Endodermal cell (in vitro differentiated cells): Measurements from ENCODE around the gene OPCML. TPM values are rescaled to one million over a fixed set of nuclear protein-coding genes. Genes with fewer than 3 reads are reported as not detected.

Experiments used
- DNase-seq: peaks from one replicate; pipeline ENCODE4 v3.0.0-alpha.2; 2017
- H3K27ac ChIP-seq: 2 replicates; pipeline ENCODE4 v1.5.1; 2013; ENCODE audit warnings: mild to moderate bottlenecking, low read depth, low read length, moderate library complexity
- H3K27me3 ChIP-seq: 2 replicates; pipeline ENCODE4 v1.6.1; 2013; ENCODE audit warnings: mild to moderate bottlenecking, low read length, moderate library complexity; ENCODE audit not compliant: insufficient read depth, control insufficient read depth, poor library complexity, severe bottlenecking
- H3K36me3 ChIP-seq: 2 replicates; pipeline ENCODE4 v1.7.0; 2013; ENCODE audit warnings: mild to moderate bottlenecking, low read length, moderate library complexity; ENCODE audit not compliant: control insufficient read depth, insufficient read depth
- H3K4me1 ChIP-seq: one replicate; pipeline ENCODE4 v1.7.0; 2013; ENCODE audit warnings: low read length; ENCODE audit not compliant: control insufficient read depth, insufficient read depth
- H3K4me3 ChIP-seq: 2 replicates; pipeline ENCODE4 v1.5.1; 2013; ENCODE audit warnings: mild to moderate bottlenecking, low read length, moderate library complexity
- H3K9ac ChIP-seq: 2 replicates; pipeline ENCODE4 v1.6.1; 2013; ENCODE audit warnings: mild to moderate bottlenecking, low read length, moderate library complexity; ENCODE audit not compliant: poor library complexity, severe bottlenecking; ENCODE audit errors: extremely low read depth
- H3K9me3 ChIP-seq: 2 replicates; pipeline ENCODE4 v1.6.1; 2013; ENCODE audit warnings: mild to moderate bottlenecking, low read length, moderate library complexity; ENCODE audit not compliant: control insufficient read depth
- H3K27ac Mint-ChIP-seq: 2 replicates; pipeline ENCODE4 v1.8.0; 2020; ENCODE audit warnings: mixed read lengths
- H3K27me3 Mint-ChIP-seq: 2 replicates; pipeline ENCODE4 v1.8.0; 2021; ENCODE audit warnings: mild to moderate bottlenecking, mixed read lengths; ENCODE audit not compliant: insufficient read depth
- H3K36me3 Mint-ChIP-seq: 2 replicates; pipeline ENCODE4 v1.8.0; 2020; ENCODE audit warnings: low read depth, mixed read lengths
- H3K4me1 Mint-ChIP-seq: 2 replicates; pipeline ENCODE4 v1.8.0; 2020; ENCODE audit warnings: mixed read lengths
- H3K4me3 Mint-ChIP-seq: 2 replicates; pipeline ENCODE4 v1.8.0; 2020; ENCODE audit warnings: mild to moderate bottlenecking, moderate library complexity, mixed read lengths
- H3K9me3 Mint-ChIP-seq: 2 replicates; pipeline ENCODE4 v1.8.0; 2020; ENCODE audit warnings: mild to moderate bottlenecking, mixed read lengths
- CTCF ChIP-seq: fragments of 200-600 bp; sonication (generic); conservative IDR thresholded peaks from 2 replicates; pipeline ENCODE4 v1.5.0; 2021; ENCODE audit warnings: antibody characterized with exemption, mild to moderate bottlenecking
- WGBS, 2 experiments: methylation state at CpG; one replicate each; pipeline versions ENCODE4 v1.1.5 to v1.1.7; 2013; ENCODE audit warnings: missing lambda C conversion rate in 2 of 2, mixed read lengths in 1 of 2; ENCODE audit not compliant: insufficient coverage in 1 of 2, insufficient read length in 1 of 2; 5-methylcytosine and 5-hydroxymethylcytosine counted together
- total RNA-seq, 2 donors: library from RNA; stranded (reverse); fragmentation: NEBNext Ultra II Directional in 1 of 2; extraction: Animal tissue kit (Norgen Biotek cat#: 25700) in 1 of 2; gene quantifications; 2 replicates in 1 of 2; 3 replicates in 1 of 2; pipeline ENCODE4 v1.2.1, GENCODE V29; 2021

The OPCML gene
- total RNA-seq, 2 donors from 2014 or later, result 0.49 to 0.86 TPM

GRCh38 chr11:133402551-133402950 lies 129.8 kb downstream of the OPCML start:
- Mint-ChIP-seq H3K9me3 (peaks cover 1% of the 10 kb centered on the region), H3K27ac (no peak overlapping the region), H3K36me3 (no peaks in the 10 kb centered on the region), H3K4me3 (no peak overlapping the region), H3K27me3 (no peaks in the 10 kb centered on the region), H3K4me1 (peaks cover 3% of the 10 kb centered on the region)
- Histone ChIP-seq H3K27me3 (no peaks in the 10 kb centered on the region), H3K4me1 (no peaks in the 10 kb centered on the region), H3K9ac (no peak overlapping the region), H3K4me3 (no peak overlapping the region), H3K9me3 (no peaks in the 10 kb centered on the region), H3K27ac (no peak overlapping the region), H3K36me3 (no peaks in the 10 kb centered on the region)
- DNase-seq, result no peak
- no peak for TF ChIP-seq CTCF
- 92 to 100% methylated on average over 2 to 4 of the region's 4 CpGs for WGBS, 2 experiments

GRCh38 chr11:133399855-133400625 lies 132.3 kb downstream of the OPCML start:
- Mint-ChIP-seq H3K36me3 (no peaks in the 10 kb centered on the region), H3K27me3 (no peaks in the 10 kb centered on the region), H3K27ac (no peak overlapping the region), H3K9me3 (peaks cover 1% of the 10 kb centered on the region), H3K4me3 (no peak overlapping the region), H3K4me1 (peaks cover 3% of the 10 kb centered on the region)
- H3K4me1 ChIP-seq, result no peaks in the 10 kb centered on the region
- no peak for DNase-seq
- 86 to 93% methylated on average over 5 to 7 of the region's 7 CpGs for whole genome bisulfite sequencing, 2 experiments
- no peak for TF ChIP-seq CTCF
- H3K27me3 ChIP-seq, result no peaks in the 10 kb centered on the region
- no peak overlapping the region for H3K27ac ChIP-seq
- H3K9me3 ChIP-seq, result no peaks in the 10 kb centered on the region
- no peaks in the 10 kb centered on the region for H3K36me3 ChIP-seq
- no peak overlapping the region for H3K4me3 ChIP-seq
- H3K9ac ChIP-seq, result no peak overlapping the region

- Histone ChIP-seq H3K4me3 (no peak overlapping the region), H3K9me3 (no peaks in the 10 kb centered on the region), H3K36me3 (no peaks in the 10 kb centered on the region), H3K4me1 (no peaks in the 10 kb centered on the region), H3K27ac (no peak overlapping the region), H3K27me3 (no peaks in the 10 kb centered on the region), H3K9ac (no peak overlapping the region)
- Mint-ChIP-seq H3K4me1 (peaks cover 3% of the 10 kb centered on the region), H3K36me3 (no peaks in the 10 kb centered on the region), H3K27me3 (no peaks in the 10 kb centered on the region), H3K4me3 (no peak overlapping the region), H3K9me3 (peaks cover 1% of the 10 kb centered on the region), H3K27ac (no peak overlapping the region)
- DNase-seq, result no peak
- TF ChIP-seq CTCF, result no peak
- 93 to 96% methylated on average over 2 of the region's 2 CpGs for WGBS, 2 experiments
Measured at GRCh38 chr11:133399294-133399693, 133.0 kb downstream of the OPCML start.
